ENCODE results near the gene CLDN6. TPM values are rescaled to one million over a fixed set of nuclear protein-coding genes. Genes with fewer than 3 reads are reported as not detected.

The CLDN6 gene
- polyA plus RNA-seq, 1 donor: 0.32 TPM

DNA sequence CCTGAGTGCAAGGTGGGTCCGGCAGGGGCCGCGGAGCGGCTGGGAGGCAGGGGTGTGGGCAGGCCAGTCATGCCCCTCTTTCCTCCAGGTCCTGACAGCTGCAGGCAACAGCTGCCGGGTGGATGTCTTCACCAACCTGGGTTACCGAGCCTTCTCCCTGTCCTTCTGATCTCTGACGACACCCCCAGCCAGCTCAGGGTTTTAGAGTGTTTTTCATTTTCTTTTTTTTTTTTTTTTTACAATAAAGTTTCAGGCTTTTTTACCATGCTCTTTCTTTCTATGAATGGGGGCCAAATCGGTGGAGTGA is 9.5 kb upstream of the CLDN6 start:
- no peak for DNase-seq

DNA sequence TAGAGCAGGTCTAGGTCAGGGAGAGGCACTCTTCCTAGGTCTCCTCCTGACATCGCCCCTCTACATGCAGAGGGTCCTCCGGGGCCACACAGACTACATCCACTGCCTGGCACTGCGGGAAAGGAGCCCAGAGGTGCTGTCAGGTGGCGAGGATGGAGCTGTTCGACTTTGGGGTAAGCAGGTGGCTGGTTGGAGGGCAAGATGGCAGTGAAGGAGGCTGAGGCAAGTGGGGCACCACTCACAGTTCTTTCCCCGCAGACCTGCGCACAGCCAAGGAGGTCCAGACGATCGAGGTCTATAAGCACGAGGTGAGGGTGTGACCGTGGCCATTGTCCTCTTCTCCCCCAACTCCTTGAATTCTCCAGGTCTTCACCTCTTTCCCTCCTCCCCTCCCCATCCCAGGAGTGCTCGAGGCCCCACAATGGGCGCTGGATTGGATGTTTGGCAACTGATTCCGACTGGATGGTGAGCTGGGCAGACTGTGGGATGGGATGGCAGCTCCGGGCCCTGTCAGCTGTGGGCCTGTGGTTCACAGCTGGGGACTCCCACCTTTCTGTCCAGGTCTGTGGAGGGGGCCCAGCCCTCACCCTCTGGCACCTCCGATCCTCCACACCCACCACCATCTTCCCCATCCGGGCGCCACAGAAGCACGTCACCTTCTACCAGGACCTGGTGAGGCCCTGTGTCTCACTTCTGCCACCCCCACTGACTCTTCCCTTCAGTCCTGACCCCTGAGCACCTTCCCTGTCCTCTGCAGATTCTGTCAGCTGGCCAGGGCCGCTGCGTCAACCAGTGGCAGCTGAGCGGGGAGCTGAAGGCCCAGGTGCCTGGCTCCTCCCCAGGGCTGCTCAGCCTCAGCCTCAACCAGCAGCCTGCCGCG is 8.9 kb upstream of the CLDN6 start:
- DNase-seq: no peak

GRCh38 chr16:3026003-3026378 is 8.0 kb upstream of the CLDN6 start:
- DNase-seq: no peak

- DNase-seq: no peak
Observed at GRCh38 chr16:3025032-3026002, 7.3 kb upstream of the CLDN6 start.

GRCh38 chr16:3023669-3024478 is 5.9 kb upstream of the CLDN6 start, which contains the start of the genes HCFC1R1 and THOC6:
TSS of gene HCFC1R1 (minus strand) at chr16:3023942. CDS start at chr16:3023941, 1 bp downstream.
TSS of gene THOC6 (plus strand) at chr16:3024035. CDS start at chr16:3024327, 292 bp downstream.
- DNase-seq: peak; percentile 96

DNA sequence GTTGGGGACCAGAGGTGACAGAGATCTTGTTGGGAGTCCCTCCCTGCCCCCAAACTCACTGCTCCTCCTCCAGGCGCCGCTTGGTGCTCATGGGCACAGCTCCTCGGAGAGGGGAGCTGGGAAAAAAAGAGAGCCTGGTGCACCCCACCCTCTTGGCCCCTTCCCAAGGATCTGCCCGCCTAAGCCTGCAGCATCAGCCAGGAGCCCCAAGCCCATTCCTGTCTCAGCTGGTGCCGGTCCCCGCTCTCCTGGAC is 5.4 kb upstream of the CLDN6 start:
- peak; percentile 56 for DNase-seq

DNA sequence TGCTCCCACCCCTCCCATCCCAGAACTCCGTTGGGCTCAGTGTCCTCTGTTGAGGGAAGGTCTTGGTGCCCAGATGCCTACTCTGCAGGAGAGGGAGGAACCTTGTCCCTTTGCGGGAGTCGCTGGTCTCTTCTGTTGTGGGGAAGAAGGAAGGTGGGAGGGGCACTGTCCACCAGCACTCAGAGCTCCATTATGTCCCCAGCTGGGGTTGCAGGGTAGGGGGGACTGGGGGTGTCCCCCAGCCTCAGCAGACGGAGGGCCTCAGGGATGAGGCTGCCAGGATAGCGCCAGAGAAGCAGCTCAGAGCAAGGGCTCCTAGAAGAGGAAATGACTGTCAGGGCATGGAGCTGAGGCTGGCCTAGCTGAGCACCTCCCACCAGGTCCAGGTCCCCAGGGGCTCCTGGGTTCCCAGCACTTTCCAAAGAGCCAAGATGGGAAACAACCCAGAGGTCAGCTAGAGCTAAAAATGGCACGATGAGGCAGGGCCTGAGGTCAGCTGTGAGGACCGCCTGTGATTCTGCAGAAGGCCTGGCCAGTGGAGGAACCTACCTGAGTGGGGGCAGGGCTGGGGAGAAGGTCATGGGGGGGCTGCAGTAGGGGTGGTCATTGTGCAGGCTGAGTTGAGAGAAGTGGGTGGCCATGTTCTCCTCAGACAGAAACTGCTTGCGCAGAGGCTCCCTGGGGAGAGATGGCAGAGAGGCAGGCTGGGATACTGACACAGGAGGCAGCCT is 4.9 kb upstream of the CLDN6 start:
- no peak for DNase-seq

GRCh38 chr16:3022208-3022683 is 4.3 kb upstream of the CLDN6 start:
- peak; percentile 89 for DNase-seq

GRCh38 chr16:3021449-3022207 is 3.6 kb upstream of the CLDN6 start:
- peak; percentile 70 for DNase-seq

- DNase-seq: peak; percentile 55
Observed at GRCh38 chr16:3020604-3021448, 2.8 kb upstream of the CLDN6 start.

DNA sequence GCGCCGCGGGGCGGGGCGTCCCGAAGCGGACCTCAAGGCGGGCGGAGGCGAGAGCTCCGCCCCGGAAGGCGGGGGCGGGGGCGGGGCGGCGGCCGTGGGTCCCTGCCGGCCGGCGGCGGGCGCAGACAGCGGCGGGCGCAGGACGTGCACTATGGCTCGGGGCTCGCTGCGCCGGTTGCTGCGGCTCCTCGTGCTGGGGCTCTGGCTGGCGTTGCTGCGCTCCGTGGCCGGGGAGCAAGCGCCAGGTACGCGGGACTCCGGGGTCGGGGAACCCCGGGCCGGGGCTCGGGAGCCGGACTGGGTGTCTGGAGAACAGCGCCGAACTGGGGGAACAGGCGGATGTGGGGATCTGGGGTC is 2.2 kb upstream of the CLDN6 start, which contains the start of gene TNFRSF12A:
TNFRSF12A (plus strand) TSS at position 122 of the 357 bp plus-strand sequence; CDS start at position 152, 30 bp downstream.
- DNase-seq: peak; percentile 80

DNA sequence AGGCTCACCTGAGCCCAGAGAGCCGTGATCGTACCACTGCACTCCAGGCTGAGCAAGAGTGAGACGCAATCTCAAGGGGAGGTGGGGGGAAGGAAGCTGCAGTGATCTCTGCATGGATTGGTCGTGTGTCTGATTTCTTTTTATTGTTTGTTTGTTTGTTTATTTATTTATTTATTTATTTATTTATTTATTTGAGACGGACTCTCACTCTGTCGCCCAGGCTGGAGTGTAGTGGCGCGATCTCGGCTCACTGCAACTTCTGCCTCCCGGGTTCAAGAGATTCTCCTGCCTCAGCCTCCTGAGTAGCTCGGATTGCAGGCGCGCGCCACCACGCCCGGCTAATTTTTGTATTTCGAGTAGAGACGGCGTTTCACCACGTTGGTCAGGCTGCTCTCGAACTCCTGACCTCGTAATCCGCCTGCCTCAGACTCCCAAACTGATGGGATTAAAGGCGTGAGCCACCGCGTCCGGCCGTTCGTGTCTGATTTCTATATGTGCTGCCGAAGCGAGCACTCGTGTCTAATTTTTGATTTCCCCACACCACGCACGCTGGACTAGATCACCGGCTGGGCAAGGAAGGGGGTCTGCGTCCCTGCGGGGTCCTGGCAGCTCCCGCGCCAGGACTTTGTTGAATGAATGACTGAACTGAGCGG is 1.7 kb upstream of the CLDN6 start:
- no peak for DNase-seq

DNA sequence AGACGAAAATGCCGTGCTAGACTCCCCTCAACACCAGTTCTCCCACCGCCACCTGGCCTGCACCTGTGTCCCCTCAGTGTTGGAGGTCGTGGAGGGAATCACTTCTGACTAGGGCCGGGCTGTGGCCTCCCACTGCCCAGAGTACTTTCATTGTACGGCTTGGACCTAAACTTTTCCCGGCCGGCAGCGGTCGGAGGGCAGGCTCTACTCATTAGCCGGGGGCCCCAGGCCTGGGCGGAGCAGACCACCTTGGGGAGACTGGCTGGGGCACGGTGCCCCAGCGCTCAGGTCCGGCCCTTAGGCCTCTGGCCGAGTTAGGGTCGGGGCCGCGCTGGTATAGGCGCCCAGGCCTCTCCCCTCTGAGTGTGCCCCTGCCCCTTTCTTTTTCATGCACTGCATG is 639 bp downstream of the CLDN6 start:
- DNase-seq: no peak

- no peak for DNase-seq
Observed at GRCh38 chr16:3015865-3016521, 2.0 kb downstream of the CLDN6 start.

GRCh38 chr16:3014971-3015370 is 3.0 kb downstream of the CLDN6 start:
- no peak for DNase-seq

- no peak for DNase-seq
Observed at GRCh38 chr16:3013998-3014690, 3.8 kb downstream of the CLDN6 start.

DNA sequence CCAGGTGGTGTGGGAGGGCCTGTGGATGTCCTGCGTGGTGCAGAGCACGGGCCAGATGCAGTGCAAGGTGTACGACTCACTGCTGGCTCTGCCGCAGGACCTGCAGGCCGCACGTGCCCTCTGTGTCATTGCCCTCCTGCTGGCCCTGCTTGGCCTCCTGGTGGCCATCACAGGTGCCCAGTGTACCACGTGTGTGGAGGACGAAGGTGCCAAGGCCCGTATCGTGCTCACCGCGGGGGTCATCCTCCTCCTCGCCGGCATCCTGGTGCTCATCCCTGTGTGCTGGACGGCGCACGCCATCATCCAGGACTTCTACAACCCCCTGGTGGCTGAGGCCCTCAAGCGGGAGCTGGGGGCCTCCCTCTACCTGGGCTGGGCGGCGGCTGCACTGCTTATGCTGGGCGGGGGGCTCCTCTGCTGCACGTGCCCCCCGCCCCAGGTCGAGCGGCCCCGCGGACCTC is 4.5 kb downstream of the CLDN6 start:
- no peak for DNase-seq

DNA sequence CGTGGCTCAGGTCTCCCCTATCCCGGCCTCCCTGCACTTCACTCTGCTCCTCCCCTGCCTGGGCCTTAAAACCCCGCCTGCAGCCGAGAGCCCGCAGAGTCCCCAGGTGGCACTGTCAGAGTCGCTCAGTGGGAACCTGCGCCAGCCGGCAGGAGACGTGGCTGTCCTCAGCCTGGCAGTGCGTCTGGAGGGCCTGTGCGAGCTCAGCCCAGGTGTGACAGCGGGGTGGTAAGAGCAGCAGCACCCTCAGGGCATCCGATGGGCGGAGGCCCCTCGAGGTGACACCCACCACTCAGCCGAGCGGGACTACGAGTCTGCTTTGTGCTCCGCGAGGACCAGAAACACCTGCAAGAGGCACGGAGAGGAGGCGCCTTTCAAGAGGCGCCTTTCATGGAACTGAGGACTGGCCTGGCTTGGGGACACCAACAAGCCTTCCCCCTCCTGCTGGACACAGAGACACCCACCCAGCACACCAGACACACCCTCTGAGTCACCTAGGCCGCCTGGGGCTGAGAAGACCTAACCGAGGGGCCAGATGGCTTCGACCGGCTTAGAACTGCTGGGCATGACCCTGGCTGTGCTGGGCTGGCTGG is 5.1 kb downstream of the CLDN6 start, which contains the start of gene CLDN9:
CLDN9 (plus strand) TSS at position 96 of the 593 bp plus-strand sequence; CDS start at position 536, 440 bp downstream.
- no peak for DNase-seq

Measured in hindlimb muscle (tissue), 1 donor.